Activated CD4-positive, alpha-beta T cell treated with anti-CD3 and anti-CD28 coated beads, Interleukin-2, amount 50 U/mL, for 1 hour (primary cell): ENCODE data around the gene PKDREJ.
"Not testable (repeated sequence)": the region's sequence is repeated elsewhere in the genome, so short reads cannot be mapped to it uniquely, and the experiment has no call there.

Experiments
- DNase-seq: peaks from one replicate; pipeline ENCODE4 v3.0.0-alpha.2; 2020

Gene PKDREJ

GRCh38 chr22:46287873-46288751, 25.0 kb upstream of the PKDREJ start:
- no peak for DNase-seq

- DNase-seq = no peak
Measured at GRCh38 chr22:46286941-46287872, 24.1 kb upstream of the PKDREJ start.

DNA sequence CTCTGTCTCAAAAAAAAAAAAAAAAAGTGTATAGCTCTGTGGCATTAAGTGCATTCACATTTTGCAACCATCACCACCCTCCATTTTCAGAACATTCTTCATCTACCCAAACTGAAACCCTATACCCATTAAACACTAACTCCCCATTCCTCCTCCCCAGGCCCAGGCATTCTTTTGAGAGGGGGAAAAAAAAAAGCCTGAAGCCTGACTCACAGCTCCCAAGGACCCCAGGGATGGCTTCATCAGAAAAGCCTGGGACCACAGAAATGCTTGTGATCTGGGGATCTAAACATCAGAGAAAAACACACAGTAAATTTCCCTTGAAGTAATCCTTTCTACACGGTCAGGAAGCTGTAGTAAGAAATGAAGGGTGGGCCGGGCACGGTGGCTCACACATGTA, 22.9 kb upstream of the PKDREJ start:
- DNase-seq = no peak

DNA sequence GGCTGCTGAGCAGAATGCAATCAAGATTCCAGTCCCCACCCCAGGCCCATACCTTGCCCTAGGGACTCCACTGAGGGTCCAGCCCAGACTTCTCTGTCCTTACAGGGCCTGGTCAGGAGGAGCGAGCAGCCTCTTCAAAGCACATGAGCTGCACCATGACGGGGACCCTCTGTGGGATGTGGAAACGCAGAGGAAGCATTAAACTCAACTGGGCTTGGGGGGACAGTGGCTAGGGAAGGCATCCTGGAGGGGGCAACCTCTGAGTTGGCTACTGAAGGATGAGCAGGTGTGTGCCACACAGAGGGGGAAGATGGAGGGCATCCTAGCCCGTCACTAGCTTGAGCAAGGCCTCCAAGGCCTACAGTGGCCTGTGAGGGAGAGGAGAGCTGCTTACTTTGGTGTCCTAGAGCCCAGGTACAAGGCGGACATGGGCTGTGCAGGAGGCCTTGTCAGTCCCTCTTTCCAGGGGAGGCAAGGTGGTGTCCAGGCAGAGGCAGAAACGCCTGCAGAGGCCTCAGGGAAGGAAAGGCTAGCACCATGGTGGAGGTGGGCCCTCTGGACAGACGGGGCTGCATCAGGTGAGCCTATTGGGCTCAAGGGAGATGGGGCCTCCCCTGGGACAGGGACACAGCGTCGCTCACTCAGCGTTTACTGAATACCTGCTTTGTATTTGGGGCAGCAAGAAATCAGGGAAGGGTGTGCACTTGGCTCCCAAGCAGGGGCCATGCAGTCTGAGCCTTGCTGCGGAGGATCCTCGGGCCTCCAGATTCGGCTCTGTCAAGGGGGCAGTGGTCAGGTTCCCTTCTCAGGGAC, 18.9 kb upstream of the PKDREJ start:
- DNase-seq = no peak

GRCh38 chr22:46280999-46281623, 18.0 kb upstream of the PKDREJ start:
- DNase-seq = no peak

GRCh38 chr22:46280063-46280817, 17.1 kb upstream of the PKDREJ start:
- no peak for DNase-seq

GRCh38 chr22:46278656-46279645, 15.8 kb upstream of the PKDREJ start:
- DNase-seq = no peak

DNA sequence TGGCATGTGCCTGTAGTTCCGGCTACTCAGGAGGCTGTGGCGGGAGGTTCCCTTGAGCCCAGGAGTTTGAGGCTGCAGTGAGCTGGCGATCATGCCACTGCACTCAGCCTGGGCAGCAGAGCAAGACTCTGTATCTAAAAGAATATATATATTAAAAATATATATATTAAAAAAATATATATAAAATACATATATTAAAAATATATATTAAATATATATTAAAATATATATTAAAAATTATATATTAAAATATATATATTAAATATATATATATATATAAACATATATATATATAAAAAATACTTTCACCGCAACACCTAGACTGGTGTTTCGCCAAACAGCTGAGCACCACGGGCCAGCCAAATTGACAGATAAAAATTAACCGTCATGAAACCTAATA, 13.4 kb upstream of the PKDREJ start:
- DNase-seq = no peak

DNA sequence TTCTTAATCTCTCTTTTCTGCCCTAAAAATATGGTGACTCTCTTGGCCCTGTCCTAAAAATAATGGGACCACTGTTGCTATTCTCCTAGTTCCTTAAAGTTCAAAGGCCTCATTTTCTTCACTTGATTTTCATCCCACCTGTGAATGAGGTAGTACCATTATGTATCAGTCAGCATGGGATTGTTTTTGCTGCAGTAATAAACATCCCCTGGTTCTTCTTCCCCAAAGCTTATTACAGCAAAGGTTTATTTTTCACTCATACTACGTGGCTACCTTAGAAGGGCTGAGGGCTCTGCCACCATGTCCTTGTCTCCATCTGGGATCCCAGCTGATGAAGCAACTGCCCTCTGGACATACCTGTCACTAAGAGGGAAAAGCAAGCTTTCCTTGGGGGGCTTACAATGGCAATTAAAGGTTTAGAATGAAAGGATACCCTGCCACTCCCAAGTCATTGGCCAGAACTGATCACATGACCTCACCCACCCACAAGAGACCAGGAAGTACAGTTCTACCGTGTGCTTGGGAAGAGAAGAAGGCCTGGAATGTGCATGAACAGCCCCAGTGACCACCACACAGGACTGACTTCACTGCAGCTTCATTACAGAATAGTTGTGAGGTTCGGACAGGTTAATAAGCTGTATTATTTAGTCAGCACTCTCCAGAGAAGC, 12.4 kb upstream of the PKDREJ start:
- DNase-seq = no peak

GRCh38 chr22:46274381-46274780, 11.2 kb upstream of the PKDREJ start:
- DNase-seq = no peak

DNA sequence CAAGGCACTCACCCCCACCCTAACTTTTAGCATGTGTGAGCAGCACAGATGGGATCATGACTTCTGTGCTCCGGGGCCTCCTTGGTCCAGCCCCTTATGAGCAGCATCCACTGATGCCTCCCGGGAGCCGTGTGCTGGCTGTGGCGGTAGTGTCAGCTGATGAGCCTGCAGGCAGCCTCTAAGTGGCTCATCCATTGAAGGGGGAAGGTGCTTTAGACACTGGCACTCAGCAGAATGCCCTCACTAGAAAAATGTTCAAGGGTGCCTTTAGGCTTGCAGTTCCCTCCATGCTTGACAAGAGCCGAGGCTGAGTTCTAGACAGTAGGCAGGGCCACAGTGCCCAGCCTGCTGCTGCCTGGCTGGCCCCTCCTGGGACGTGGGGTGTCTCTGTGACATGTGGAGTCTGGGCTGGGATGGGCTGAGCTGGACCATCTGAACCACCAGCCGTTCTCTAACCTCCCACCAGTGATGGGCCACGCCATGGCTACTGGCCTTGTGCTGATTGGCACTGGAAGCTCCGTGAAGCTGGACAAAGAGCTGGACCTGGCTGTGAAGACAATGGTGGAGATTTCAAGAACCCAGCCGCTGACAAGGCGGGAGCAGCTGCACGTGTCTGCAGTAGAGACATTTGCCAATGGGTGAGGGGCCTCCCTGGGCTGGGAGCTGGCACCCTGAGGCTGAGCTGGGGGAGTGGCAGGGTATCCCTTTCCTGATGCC, 10.4 kb upstream of the PKDREJ start:
- DNase-seq = no peak

- DNase-seq = no peak
Measured at GRCh38 chr22:46272762-46273431, 9.8 kb upstream of the PKDREJ start.

GRCh38 chr22:46272196-46272595, 9.1 kb upstream of the PKDREJ start:
- no peak for DNase-seq

DNA sequence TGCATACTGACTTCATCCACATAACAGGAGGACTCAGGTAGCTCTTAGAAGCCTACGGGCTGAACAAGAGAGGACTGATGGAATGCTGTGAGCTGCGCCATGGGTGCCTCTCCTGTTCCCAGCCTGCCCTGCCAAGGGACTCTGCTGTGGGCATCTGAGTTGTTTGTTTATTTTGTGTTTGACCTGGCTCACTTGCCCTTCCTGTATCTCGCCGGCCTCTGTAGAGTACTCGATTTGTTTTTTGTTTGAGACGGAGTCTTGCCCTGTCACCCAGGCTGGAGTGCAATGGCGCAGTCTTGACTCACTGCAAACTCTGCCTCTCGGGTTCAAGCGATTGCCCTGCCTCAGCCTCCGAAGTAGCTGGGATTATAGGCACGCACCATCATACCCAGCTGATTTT, 6.4 kb upstream of the PKDREJ start:
- DNase-seq = no peak

DNA sequence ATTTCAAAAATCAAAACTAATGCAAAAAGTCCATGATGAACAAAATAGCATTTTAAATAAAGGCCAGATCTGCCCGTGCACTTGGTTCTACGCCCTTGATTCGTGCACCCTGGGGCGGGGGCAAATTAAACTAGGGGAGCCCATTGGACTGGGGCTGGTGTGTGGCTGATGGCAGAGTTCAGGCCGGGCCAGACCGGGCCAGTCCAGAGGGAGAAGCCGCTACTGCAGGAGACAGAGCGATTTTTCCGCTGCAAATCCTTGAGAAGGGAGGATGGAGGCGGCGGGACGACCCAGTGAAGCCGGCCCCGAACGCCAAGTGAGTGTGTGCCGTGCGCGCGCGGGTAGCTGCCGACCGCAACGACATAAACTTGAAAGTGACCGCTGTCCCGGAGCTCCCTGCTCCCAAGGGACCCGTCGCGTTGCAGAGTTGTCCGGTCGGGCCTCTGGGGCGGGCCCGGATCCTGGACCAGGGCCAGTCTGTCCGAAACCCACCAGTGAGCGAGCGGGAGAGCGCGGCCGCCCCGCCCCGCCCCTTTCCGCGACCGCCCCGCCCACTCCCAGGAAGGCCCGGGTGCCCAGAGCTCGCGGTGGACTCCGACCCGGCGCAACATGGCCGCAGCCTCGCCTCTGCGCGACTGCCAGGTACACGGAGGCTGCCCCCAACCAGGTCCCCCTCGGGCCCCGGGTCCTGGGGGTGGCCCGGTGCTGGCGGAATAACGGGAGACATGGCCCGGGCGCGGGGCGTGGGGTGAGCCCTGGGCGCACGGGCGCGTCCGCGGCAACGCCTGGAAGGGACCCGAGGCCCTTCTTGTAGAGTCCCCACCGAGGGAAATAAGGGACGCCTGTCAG, 4.5 kb upstream of the PKDREJ start, which contains the start of gene TTC38:
TTC38 (plus strand) TSS at position 578 of the 849 bp plus-strand sequence; CDS start at position 610, 32 bp downstream.
- DNase-seq = peak; percentile 32

DNA sequence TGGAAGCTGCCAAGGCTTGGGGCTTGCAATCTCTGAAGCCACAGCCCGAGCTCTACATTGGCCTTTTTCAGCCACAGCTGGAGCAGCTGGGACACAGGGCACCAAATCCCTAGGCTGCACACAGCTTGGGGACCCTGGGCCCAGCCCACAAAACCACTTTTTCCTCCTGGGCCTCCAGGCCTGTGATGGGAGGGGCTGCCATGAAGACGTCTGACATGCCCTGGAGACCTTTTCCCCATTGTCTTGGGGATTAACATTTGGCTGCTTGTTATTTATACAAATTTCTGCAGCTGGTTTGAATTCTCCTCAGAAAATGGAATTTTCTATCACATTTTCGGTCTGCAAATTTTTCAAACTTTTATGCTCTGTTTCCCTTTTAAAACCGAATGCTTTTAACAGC, 2.5 kb upstream of the PKDREJ start:
- not testable (repeated sequence) for DNase-seq

DNA sequence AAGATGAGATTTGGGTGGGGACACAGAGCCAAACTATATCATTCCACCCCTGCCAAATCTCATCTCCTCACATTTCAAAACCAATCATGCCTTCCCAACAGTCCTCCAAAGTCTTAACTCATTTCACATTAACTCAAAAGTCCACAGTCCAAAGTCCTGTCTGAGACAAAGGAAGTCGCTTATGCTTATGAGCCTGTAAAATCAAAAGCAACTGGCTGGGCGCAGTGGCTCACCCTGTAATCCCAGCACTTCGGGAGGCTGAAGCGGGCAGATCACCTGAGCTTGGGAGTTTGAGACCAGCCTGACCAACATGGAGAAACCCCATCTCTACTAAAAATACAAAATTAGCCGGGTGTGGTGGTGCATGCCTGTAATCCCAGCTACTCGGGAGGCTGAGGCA, 1.4 kb upstream of the PKDREJ start:
- not testable (repeated sequence) for DNase-seq
